HG02870 (cell line): ENCODE results near the gene DENND5B.
"Not testable (repeated sequence)": the region's sequence is repeated elsewhere in the genome, so short reads cannot be mapped to it uniquely, and the experiment has no call there.

Source experiments
- ATAC-seq: cut with Tn5 transposase; IDR thresholded peaks from one replicate; pipeline ENCODE4 v1.9.1; 2021; ENCODE audit warnings: mild to moderate bottlenecking, moderate library complexity; ENCODE audit not compliant: unreplicated experiment

DENND5B gene

GRCh38 chr12:31594681-31595080, 3.7 kb upstream of the DENND5B start:
- ATAC-seq, result no peak

DNA sequence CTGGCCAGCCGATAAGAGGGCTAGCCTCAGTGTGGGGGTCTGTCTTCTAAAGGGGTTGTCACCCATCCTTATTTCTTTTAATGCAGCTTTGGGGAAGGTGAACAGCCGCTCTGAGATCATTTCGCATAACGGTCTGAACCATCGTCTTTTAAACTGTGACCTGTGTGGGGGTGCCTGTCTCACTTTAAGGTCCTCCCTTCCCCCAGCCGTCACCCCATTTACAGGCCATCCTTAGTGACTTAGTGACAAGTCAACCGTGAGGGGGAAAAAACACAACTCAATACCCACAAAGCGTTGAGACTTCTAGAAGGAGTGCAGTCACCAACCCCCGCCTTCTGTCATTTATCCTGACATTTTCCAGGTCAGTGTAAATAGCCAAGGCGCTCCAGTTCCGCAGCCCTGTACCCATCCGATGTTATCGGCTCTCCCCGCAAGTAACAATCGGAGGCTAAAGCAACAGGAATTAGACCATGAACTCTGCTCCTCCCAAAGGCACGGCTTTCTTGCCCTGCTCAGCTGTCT, 505 bp upstream of the DENND5B start:
- ATAC-seq, result peak; percentile 8

GRCh38 chr12:31589904-31590641, 863 bp downstream of the DENND5B start:
- peak; percentile 26 for ATAC-seq

- peak; percentile 39 for ATAC-seq
Measured at GRCh38 chr12:31589598-31589903, 1.4 kb downstream of the DENND5B start.

- ATAC-seq, result no peak
Measured at GRCh38 chr12:31588976-31589375, 2.0 kb downstream of the DENND5B start.

- ATAC-seq, result peak; percentile 33
Measured at GRCh38 chr12:31586728-31587127, 4.2 kb downstream of the DENND5B start.

DNA sequence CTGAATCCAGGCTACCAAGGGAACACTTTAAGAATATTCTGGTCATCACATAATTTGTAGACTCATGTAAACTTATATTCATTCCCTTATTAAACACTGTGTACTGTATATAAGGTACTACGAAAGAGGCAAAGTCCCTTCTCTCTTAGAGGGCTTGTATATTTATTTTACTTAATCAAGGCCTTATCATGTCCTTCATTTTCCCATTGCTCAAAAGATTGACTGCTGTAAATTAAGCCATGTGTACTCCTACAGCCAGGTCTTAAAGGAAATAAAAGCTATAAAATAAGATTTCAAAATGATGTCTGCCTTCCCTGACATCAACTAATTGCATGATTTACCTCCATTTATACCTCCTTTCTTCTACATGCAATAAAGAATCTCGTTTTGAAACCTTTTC, 5.0 kb downstream of the DENND5B start:
- ATAC-seq, result no peak

DNA sequence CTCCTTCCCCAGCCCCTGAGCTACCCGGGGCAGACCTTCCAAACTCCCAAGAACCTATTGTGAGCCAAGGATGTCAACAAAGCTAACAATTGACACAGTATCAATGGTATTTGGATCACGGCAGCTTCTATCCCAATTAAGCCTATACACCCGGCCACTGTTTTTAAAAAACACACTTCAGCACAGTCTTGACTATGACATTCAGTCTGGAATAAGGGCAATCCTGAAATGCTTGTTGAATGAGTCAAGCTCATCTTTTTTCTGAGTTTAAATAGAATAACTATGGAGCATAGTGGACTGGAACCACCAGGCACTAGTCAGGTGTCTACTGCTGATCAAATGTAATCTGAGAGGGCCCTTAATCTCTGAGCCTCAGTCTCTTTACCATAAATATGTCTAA, 5.7 kb downstream of the DENND5B start:
- ATAC-seq, result no peak

DNA sequence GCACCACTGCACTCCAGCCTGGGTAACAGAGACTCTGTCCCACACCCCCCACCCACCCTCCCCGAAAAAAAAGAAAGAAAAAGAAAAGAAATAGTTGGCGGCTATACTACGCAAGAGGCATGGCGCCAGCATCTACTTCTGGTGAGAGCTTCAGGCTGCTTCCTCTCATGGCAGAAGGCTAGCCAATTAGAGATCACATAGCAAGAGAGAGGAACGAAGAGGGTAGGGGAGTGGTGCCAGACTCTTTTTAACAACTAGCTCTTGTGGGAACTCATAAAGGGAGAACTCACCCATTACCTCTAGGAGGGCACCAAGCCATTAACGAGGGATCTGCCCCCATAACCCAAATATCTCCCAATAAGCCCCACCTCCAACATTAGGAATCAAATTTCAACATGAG, 6.2 kb downstream of the DENND5B start:
- ATAC-seq, result no peak

- no peak for ATAC-seq
Measured at GRCh38 chr12:31583878-31584277, 7.1 kb downstream of the DENND5B start.

DNA sequence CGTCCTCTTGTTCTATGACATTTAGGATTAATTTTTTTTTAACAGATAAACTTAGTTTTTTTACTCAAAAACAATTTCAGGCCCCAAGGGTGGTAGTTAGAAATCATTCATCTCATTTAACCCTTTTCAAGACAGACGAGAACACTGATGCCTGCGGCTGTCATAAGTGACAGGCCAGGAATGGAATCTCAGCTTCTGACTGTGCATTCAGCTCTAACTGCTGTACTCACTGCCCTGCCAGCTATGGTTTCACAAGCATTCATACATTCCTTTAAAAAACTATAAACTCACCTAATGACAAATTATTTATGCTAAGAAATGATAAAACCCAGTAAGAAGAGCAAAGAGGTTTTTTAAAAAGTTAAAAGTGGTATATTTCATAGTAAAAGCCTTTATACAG, 8.8 kb downstream of the DENND5B start:
- ATAC-seq, result no peak

DNA sequence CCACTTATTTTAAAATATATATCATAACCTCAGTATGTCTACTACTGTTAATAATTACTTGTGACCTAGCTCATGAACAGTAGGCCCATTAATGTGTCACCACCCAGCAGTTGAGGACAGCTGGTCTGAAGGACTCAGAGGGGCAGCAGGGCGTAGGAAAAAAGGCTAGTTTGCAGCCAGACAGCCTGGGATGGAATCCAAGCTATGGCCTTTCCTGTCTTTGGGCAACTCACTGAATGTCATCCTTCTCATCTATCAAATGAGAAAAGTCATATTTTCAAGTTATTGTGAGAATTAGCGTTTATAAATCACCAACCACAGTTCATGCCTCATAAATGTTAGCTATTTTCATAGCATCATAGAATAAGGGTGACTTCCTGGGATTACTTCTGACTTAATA, 12.3 kb downstream of the DENND5B start:
- ATAC-seq, result no peak

DNA sequence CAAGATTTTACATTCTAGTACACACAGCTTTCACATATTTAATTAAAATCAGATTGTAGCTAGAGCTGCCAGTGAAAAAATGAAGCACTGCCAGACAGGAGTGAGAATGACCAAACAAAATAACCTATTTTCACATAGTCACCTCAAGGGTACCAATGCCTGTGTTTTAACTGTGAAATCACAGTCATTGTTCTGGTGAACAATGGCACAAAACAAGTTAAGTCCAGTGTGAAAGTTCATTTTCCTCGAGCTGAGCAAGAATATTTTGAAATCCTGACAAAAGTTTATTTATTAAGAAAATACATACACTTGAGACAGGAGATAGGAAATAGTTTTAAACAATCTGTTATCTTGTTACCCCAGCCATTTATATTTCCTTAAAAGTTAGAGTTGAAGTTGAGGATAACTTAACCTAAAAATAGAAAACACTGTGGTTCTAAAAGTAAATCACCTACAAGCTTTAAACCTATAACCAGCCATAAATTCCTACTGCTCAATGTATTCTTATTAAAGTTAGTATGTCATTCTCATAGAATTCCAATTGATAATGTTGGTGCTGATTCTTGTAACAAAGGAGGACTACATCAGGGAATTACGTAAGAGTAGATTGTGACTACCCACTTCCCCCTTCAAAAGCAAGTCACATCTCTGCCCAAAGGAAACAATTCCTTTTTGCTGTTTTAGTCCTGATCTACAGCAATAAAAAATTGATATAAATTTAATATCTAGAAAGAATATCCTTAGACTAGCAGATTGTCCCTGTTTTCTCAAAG, 15.9 kb downstream of the DENND5B start:
- ATAC-seq, result no peak

DNA sequence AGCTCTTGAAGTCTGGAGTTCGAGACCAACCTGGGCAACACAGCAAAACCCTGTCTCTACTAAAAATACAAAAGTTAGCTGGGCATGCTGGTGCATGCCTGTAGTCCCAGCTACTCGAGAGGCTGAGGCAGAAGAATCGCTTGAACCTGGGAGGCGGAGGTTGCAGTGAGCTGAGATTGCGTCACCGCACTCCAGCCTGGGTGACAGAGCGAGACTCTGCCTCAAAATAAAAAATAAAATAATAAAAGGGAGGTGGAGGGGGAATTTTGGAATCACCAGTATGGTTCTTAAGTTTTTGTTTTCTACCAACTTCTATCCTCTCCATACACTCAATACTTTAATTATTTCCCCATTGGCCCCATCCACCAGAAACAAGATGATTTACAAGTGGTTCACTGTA, 16.6 kb downstream of the DENND5B start:
- not testable (repeated sequence) for ATAC-seq

DNA sequence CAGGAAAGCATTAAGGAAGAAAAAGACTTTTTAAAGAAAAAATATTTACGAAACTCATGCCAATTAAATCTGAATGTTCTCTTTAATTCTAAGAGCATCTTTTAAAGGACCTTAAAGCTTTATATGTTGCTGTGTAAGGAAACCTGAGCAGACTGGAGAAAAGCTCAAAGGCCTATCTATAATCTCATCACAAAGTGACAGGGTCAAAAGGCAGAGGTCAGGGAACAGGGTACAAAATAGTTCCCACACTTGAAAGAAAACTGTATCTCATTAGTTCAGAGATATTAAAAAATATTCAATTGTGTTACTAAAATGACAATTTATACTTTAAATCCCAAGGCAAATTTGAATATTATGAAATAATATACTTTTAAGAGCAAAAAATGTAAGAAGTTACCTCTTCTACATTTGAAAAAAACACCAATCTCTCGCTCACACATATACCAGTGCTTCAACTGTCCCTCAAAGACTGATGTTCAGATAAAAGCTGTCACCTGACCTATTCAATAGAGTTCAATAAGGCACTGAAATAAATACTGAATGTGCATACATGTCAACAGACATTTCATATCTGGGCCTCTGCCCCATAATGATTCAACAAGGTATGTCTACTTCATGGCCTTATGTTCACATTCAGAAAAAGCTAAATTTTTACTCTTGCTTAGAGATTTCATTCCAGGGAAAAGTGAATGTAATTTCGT, 17.9 kb downstream of the DENND5B start:
- no peak for ATAC-seq

DNA sequence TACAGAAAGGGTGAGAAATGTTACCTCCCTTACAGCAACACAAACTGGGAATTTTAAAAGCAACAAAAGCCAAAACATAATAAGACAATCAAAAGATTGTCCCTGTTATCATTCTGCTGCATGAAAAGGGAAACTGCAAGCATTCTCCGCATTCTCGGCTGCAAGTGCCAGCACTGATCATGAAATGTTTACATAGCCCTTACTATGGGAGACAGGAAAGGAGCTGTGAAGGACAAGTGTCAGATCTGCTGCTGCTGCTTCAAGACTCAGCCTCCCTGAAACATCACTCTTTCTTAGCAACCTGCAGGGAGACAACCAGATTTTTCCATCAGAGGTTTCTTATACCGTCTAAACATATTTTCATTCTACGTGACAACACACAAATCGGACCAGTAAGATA, 20.1 kb downstream of the DENND5B start:
- ATAC-seq, result no peak

- ATAC-seq, result not testable (repeated sequence)
Measured at GRCh38 chr12:31569517-31569916, 21.4 kb downstream of the DENND5B start.

DNA sequence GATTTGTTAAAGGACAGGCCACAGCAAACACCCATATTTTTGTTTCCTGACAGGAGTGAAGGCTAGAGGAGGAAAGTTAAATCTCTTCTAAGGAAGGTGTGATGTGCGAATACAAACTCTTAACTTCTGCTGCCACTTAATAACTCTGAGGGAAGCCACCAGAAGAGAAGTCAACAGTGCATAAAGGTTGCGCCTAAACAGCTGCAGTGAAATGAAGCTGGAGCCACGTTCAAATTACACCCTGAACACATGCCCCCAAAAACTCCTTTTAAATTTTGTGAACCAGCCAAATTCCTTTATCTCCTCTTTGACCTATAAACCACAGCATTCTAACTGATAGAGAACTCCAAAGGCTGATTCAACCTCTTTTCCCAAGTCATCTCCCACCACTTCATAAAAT, 22.4 kb downstream of the DENND5B start:
- no peak for ATAC-seq

GRCh38 chr12:31567029-31567428, 23.9 kb downstream of the DENND5B start:
- ATAC-seq, result no peak

DNA sequence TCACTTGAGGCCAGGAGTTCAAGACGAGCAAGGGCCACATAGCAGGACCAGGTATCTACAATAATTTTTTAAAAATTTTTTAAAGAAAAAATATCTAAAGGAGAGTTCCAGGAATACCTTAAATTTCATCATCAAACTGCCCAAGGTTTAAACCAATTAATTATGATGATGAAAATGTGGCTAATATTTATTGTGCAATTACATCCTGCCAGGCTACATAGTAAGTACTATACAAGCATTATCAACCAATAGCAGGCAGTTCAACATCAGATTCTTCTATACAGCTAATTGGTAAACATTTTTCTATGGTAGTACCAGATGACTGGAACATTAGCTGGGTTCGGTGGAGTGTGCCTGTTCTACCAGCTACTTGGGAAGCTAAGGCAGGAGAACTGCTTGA, 24.4 kb downstream of the DENND5B start:
- ATAC-seq, result no peak

DNA sequence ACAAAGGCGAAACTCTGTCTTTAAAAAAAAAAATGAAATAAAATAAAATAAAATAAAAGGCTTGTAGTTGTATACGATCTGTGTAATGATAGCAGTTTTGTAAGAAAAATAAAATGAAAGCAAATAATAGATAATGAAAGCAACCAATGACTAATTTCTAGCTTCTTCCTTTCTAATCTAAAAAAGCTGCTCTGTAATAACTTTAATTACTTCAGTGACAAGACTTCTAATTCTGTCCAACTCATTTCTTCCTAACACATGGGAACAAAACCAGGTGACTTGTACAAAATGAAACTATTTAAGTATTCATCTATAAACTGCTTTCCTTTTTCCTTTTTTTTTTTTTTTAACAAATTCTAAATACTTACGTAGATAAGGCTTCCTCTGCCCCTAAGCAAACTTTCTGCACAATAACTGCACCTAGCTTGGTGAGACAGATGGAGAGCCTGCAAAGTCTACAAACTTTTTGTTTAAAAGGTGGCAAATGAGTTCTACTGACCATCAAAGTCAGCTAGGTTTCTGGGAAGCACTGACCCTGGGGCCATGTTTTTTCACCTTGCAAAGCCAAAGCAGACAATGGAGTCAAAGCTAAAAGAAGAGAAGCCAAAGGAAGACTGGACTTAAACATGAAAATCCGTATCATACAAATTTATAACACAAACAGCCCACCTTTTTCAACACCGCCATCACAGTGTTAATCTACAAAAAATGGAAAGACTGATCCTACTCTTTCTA, 28.2 kb downstream of the DENND5B start:
- ATAC-seq, result peak; percentile 56
